Type B pancreatic cell (in vitro differentiated cells): ENCODE measurements around the gene ZIC1. TPM values are rescaled to one million over a fixed set of nuclear protein-coding genes. Genes with fewer than 3 reads are reported as not detected.
A peak's percentile ranks its signal among the peaks of the same experiment; 100 is the strongest.

ENCODE experiments used
- DNase-seq: peaks from one replicate; pipeline ENCODE4 v3.0.0; 2021; ENCODE audit warnings: mixed read lengths; ENCODE audit not compliant: unreplicated experiment; ENCODE audit errors: extremely low spot score
- H3K27ac Mint-ChIP-seq: 2 replicates; pipeline ENCODE4 v1.8.0; 2021; ENCODE audit warnings: mild to moderate bottlenecking, mixed read lengths
- H3K27me3 Mint-ChIP-seq: 2 replicates; pipeline ENCODE4 v1.8.0; 2021; ENCODE audit warnings: mixed read lengths
- H3K36me3 Mint-ChIP-seq: 2 replicates; pipeline ENCODE4 v1.8.0; 2021; ENCODE audit warnings: mixed read lengths
- H3K4me1 Mint-ChIP-seq: one replicate; pipeline ENCODE4 v1.8.0; 2021; ENCODE audit warnings: mixed read lengths; ENCODE audit not compliant: unreplicated experiment
- H3K4me3 Mint-ChIP-seq: 2 replicates; pipeline ENCODE4 v1.8.0; 2021; ENCODE audit warnings: mild to moderate bottlenecking, mixed read lengths
- H3K9me3 Mint-ChIP-seq: 2 replicates; pipeline ENCODE4 v1.8.0; 2021; ENCODE audit warnings: mixed read lengths
- total RNA-seq: library from RNA; stranded (reverse); gene quantifications from 2 replicates; pipeline ENCODE4 v1.2.1, GENCODE V29; 2021; ENCODE audit warnings: low replicate concordance
- TF ChIP-seq, protein P1 (sequence below): fragments of 200-600 bp; sonication (generic); conservative IDR thresholded peaks from 2 replicates; pipeline ENCODE4 v1.5.0; 2021; ENCODE audit warnings: antibody characterized with exemption, mild to moderate bottlenecking

The ZIC1 gene
- total RNA-seq, 1 donor from 2014 or later = 184 TPM

DNA sequence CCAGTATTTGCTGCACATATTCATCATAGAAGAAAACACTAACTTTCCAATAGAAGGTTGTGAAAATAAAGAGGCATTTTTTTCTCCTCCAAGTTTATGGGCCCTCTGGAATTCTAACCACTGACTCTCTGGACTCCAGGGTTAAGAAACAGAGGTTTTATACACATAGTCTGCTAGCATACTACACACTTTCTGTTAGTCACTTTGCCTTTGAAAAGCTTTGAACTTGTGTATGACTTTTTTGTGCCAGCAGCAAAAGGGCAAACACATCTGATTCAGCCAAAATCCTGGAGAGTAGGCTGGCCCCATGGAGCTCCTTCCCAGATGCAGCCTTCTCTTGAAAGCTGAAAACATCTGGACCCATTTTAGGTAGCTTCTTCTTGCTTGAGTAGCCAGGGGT, 9.1 kb upstream of the ZIC1 start:
- H3K9me3 Mint-ChIP-seq = no peaks in the 10 kb centered on the region
- H3K36me3 Mint-ChIP-seq = peaks cover 17% of the 10 kb centered on the region
- peaks cover 30% of the 10 kb centered on the region for H3K4me1 Mint-ChIP-seq
- DNase-seq = no peak
- no peak overlapping the region for H3K4me3 Mint-ChIP-seq
- peaks cover 97% of the 10 kb centered on the region for H3K27me3 Mint-ChIP-seq
- H3K27ac Mint-ChIP-seq = no peak overlapping the region
- TF ChIP-seq, protein P1, sequence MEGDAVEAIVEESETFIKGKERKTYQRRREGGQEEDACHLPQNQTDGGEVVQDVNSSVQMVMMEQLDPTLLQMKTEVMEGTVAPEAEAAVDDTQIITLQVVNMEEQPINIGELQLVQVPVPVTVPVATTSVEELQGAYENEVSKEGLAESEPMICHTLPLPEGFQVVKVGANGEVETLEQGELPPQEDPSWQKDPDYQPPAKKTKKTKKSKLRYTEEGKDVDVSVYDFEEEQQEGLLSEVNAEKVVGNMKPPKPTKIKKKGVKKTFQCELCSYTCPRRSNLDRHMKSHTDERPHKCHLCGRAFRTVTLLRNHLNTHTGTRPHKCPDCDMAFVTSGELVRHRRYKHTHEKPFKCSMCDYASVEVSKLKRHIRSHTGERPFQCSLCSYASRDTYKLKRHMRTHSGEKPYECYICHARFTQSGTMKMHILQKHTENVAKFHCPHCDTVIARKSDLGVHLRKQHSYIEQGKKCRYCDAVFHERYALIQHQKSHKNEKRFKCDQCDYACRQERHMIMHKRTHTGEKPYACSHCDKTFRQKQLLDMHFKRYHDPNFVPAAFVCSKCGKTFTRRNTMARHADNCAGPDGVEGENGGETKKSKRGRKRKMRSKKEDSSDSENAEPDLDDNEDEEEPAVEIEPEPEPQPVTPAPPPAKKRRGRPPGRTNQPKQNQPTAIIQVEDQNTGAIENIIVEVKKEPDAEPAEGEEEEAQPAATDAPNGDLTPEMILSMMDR = no peak

DNA sequence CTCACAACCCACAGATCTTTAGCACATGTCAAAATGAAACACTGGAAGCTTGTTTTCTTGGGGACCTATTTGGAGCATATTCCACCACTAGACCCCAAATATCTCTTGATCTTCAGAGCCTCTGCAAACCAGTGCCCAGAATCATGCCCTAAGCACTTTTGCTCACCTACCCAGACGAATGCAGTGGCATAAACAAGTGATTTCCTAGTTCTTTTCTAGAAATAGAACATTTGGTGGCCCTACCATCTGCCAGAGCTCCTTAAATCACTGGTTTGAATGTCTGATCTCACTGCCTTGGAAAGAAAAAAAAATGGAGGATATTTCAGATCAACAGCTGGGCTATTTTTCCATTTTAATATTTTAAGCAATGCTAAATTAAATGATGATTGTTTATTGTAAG, 8.2 kb upstream of the ZIC1 start:
- Mint-ChIP-seq H3K27ac (no peak overlapping the region), H3K9me3 (no peaks in the 10 kb centered on the region), H3K4me1 (peaks cover 31% of the 10 kb centered on the region), H3K27me3 (peaks cover 97% of the 10 kb centered on the region), H3K36me3 (peaks cover 15% of the 10 kb centered on the region), H3K4me3 (no peak overlapping the region)
- no peak for DNase-seq
- TF ChIP-seq, protein P1 = no peak

DNA sequence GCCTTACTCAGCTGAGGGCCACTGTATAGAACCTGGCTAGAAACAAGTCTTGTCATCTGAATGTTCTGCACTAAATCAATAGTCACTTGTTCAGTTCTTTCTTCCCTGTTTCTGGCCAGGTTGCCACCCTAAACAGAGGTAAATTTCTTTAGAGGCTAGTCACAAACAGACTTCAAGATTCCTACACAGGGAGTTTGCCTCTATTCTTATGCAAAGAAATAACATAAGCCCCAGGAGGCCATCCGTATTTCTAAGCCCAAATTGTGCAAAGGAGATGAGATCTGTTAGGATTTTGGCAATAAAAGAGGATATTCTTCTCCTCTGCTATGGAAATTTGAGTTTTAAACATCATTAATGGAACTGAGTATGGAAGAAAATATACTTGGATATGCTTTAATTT, 7.7 kb upstream of the ZIC1 start:
- DNase-seq = no peak
- Mint-ChIP-seq H3K27me3 (peaks cover 100% of the 10 kb centered on the region), H3K9me3 (no peaks in the 10 kb centered on the region), H3K4me1 (peaks cover 32% of the 10 kb centered on the region), H3K27ac (no peak overlapping the region), H3K36me3 (peaks cover 15% of the 10 kb centered on the region), H3K4me3 (no peak overlapping the region)
- TF ChIP-seq, protein P1 = no peak

- peaks cover 11% of the 10 kb centered on the region for H3K36me3 Mint-ChIP-seq
- H3K4me3 Mint-ChIP-seq = no peak overlapping the region
- H3K27ac Mint-ChIP-seq = no peak overlapping the region
- H3K27me3 Mint-ChIP-seq = peaks cover 100% of the 10 kb centered on the region
- no peak for DNase-seq
- no peaks in the 10 kb centered on the region for H3K9me3 Mint-ChIP-seq
- H3K4me1 Mint-ChIP-seq = peaks cover 33% of the 10 kb centered on the region
- TF ChIP-seq, protein P1 = no peak
Observed at GRCh38 chr3:147402159-147402558, 7.0 kb upstream of the ZIC1 start.

GRCh38 chr3:147403511-147403910, 5.7 kb upstream of the ZIC1 start:
- peaks cover 100% of the 10 kb centered on the region for H3K27me3 Mint-ChIP-seq
- peak overlapping the region; percentile 88 for H3K4me3 Mint-ChIP-seq

More at GRCh38 chr3:147403511-147403910, 5.7 kb upstream of the ZIC1 start:
- H3K9me3 Mint-ChIP-seq = no peaks in the 10 kb centered on the region
- TF ChIP-seq, protein P1 = no peak
- no peak overlapping the region for H3K27ac Mint-ChIP-seq
- peaks cover 11% of the 10 kb centered on the region for H3K36me3 Mint-ChIP-seq
- no peak for DNase-seq
- H3K4me1 Mint-ChIP-seq = peaks cover 36% of the 10 kb centered on the region
